Activated CD8-positive, alpha-beta memory T cell treated with anti-CD3 and anti-CD28 coated beads, Interleukin-2, amount 50 U/mL, for 1 hour (primary cell): ENCODE data around the gene EEF2K.
"Not testable (repeated sequence)": the region's sequence is repeated elsewhere in the genome, so short reads cannot be mapped to it uniquely, and the experiment has no call there.

Experiments used
- DNase-seq: peaks from one replicate; pipeline ENCODE4 v3.0.0-alpha.2; 2020; ENCODE audit errors: extremely low read depth

EEF2K gene

DNA sequence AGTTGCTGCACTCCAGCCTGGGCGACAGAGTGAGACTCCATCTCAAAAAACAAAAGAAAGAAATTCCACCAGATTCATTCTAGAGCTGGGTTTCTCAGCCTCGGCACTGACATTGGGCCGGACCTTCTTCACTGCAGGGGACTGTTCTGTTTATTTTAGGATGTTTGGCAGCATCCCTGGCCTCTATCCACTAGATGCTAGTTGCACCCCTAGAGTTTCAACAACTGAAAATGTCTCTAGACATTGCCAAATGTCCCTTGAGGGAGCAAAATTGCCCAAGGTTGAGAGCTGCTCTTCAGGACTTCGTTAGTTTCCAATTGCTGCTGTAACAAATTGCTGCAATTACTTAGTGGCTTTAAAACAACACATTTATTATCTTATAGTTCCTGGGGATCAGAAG is 7.2 kb downstream of the EEF2K start:
- no peak for DNase-seq

- no peak for DNase-seq
Observed at GRCh38 chr16:22213801-22214200, 7.7 kb downstream of the EEF2K start.

DNA sequence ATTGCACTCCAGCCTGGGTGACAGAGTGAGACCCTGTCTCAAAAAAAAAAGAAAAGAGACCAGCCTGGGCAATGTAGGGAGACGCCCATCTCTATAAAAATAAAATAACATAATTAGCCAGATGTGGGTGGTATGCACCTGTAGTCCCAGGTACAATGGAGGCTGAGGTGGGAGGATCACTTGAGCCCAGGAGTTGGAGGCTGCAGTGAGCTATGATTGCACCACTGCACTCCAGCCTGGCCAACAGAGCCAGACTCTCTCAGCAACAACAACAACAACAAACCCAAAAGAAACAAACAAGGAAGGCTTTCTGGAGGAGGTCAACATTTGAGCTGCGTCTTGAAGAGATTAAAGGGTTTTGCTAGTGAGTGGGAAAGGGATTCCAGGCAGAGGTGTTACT is 8.3 kb downstream of the EEF2K start:
- DNase-seq = no peak

DNA sequence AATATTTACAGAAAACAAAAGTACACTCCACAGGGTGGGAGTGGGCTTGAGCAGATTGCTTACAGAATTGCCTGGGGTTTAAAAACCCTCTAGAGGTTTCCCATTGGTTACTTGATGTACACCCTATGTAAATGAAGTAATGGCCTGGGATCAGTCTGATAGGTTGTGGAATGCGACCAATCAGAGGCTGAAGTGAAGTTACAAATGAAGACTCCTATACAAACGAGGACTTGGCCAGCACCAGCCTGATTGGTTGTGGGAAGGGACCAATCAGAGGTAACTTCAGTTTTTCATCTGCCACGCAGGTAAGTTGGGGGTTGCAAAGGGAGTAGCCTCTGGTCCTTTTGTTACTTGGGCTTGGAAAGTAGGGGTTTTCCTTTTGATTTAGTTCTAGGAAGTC is 8.8 kb downstream of the EEF2K start:
- DNase-seq = no peak

GRCh38 chr16:22216191-22216831 is 10.2 kb downstream of the EEF2K start:
- no peak for DNase-seq

DNA sequence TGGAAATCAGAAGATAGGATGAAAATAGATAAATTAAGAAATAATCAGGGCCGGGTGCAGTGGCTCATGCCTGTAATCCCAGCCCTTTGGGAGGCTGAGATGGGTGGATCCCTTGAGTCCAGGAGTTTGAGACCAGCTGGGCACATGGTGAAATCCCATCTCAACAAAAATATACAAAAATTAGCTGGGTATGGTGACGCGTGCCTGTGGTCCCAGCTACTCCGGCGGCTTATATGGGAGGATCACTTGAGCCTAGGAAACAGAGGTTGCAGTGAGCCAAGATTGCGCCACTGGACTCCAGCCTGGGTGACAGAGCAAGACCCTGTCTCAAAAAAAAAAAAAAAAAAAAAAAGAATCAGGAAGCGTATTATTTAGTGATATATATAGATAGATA is 10.8 kb downstream of the EEF2K start:
- not testable (repeated sequence) for DNase-seq

- no peak for DNase-seq
Observed at GRCh38 chr16:22217890-22218730, 12.0 kb downstream of the EEF2K start.

DNA sequence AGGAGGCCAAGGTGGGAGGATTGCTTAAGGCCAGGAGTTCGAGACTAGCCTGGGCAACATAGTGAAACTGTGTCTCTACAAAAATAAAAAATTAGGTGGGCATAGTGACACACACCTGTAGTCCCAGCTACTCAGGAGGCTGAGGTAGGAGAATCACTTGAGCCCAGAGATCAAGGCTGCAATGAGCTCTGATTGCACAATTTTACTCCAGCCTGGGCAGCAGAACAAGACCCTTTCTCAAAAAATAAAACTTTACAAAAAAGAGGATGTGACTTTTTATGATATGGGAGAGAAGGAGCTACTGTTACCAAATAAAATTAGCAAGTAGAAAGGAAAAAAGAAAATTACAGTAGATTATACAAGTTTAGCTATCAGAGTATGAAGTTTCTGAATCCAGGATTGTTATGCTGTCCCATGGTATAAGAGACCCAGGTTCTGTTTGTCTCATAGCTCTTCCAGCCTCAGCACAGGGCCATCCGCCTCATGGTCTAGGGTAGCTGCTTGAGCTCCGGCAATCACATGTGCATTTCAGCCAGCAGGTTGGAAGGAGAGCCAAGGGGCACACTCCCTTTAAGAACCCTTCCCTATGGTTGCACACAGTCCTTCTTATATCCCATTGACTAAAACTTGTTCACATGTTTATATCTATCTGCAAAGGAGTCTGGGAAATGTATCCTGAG is 13.5 kb downstream of the EEF2K start:
- DNase-seq = no peak

DNA sequence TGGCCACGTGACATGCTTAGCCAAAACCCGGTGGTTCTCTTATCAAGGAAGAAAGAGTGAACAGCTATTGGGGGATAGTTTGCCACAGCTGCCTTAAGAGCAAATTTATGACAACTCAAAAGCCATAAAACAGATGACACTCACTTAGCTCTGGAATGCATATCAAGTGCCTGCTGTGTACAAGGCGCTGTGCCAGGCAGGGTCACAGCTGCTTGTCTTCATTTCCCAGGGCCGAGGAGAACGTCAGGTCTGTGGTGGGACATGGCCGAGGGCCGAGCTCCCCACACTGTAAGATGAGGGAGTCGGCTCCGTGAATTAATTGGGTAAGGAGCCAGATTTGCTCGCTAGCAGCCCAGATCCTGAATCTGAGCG is 14.0 kb downstream of the EEF2K start:
- no peak for DNase-seq

DNA sequence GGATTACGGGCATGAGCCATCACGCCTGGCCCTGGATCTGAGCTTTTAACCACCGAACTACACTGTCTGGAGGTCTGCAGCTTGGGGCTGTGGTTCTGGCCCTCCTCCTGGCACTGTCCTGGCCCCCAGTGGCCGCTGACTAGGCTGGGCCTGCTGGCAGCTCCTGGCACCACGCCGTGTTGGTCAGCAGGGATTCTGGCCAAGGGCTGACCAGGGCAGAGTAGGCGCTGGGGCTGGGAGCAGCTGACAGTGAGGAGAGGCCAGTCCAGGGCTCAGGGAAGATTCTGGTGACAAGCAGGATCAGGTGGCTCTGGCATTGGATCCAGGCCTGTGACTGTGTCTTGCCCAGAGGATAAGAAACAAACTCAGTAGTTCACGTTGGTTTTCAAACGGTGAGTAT is 14.6 kb downstream of the EEF2K start:
- no peak for DNase-seq

GRCh38 chr16:22222006-22222405 is 15.9 kb downstream of the EEF2K start:
- DNase-seq = no peak

DNA sequence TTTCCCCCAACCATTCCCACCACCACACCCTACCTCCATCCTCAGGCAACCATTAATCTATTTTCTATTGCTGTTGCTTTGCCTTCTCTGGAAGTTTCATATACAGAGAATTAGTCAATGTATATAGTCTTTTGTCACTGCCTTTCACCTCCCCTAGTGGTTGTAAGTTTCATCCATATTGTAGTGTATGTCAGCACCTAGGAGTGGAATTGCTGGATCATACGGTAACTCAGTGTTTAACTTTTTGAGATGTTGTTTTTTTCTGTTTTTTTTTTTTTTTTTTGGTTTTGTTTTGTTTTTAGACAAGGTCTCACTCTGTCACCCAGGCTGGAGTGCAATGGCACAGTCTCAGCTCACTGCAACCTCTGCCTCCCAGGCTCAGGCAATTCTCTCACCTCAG is 16.9 kb downstream of the EEF2K start:
- DNase-seq = no peak

GRCh38 chr16:22225060-22225459 is 19.0 kb downstream of the EEF2K start:
- no peak for DNase-seq

DNA sequence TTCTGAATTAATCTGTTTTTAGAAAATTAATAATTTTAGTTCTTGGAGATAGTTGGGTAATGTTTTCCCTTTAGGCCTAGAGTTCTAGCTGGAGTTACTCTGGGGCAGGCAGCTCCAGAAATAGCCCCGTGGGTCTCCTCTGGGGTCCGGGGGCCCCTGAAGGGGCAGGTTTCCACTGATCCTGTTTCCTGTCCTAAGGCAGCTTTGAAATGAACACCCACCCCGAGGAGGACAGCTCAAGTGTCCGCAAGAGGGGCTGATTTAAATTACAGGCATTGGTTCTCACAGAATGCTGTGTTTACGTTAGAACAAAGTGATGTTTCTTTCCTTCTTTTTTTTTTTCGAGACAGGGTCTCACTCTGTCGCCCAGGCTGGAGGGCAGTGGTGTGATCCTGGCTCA is 23.8 kb downstream of the EEF2K start:
- DNase-seq = no peak

GRCh38 chr16:22232277-22233036 is 26.4 kb downstream of the EEF2K start:
- DNase-seq = no peak

- DNase-seq = no peak
Observed at GRCh38 chr16:22233037-22233372, 26.9 kb downstream of the EEF2K start.

DNA sequence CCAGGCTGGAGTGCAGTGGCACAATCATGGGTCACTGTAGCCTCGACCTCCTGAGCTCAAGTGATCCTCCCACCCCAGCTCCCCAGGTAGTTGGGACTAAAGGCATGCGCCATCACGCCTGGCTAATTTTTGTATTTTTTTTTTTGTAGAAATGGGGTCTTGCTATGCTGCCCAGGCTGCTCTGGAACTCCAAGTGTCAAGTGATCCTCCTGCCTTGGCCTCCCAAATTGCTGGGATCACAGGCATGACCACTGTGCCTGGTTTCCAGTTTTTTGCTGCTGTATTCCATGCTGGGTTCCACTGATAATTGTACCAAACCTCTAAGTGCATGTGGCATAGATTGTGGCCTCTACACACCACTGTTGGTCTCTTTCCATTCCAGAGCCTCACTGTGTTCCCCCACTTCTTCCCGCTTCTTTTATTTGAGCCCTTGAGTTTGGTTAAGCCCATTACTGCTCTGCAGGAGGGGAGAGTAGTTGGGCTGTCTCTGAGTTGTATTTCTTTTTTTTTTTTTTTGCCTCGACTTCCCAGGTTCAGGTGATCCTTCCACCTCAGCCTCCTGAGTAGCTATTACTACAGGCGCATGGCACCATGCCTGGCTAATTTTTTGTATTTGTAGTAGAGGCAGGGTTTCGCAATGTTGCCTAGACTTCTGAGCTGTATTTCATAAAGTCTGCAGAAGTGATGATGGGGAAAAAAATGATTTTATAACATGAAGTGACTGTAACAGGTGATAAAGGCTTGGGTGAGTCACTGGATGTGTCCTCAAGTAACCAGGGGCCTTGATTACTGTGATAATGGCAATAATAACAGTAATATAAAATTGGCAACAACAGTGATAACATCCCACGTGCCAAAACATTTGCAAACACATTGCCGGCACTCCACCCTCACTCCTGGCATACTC is 30.0 kb downstream of the EEF2K start:
- DNase-seq = no peak

DNA sequence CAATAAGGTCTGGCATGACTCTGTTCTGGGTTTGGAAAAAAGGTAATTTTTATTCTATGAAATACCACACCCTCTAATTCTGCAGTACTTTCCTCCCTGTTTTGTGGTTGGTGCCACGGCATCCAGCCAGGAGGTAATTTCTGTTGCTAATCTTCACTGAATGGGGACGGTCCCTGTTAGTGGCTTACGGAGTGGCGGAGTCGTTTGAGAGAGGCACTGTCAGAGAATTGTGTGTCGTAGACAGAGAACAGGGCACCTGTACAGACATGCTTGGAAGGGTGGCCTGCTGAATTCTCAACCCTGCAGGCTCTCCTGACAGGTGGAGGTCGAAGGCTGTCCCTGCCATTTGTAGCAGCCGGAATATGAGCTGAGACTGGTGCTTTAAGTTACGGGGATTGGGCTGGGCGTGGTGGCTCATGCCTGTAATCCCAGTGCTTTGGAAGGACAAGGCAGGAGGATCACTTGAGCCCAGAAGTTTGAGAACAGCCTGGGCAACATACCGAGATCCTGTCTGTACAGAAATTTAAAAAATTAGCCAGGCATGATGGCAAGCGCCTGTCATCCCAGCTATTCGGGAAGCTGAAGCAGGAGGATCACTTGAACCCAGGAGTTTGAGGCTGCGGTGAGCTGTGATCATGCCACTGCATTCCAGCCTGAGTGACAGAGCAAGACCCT is 33.2 kb downstream of the EEF2K start:
- no peak for DNase-seq

- no peak for DNase-seq
Observed at GRCh38 chr16:22240023-22240710, 34.1 kb downstream of the EEF2K start.

DNA sequence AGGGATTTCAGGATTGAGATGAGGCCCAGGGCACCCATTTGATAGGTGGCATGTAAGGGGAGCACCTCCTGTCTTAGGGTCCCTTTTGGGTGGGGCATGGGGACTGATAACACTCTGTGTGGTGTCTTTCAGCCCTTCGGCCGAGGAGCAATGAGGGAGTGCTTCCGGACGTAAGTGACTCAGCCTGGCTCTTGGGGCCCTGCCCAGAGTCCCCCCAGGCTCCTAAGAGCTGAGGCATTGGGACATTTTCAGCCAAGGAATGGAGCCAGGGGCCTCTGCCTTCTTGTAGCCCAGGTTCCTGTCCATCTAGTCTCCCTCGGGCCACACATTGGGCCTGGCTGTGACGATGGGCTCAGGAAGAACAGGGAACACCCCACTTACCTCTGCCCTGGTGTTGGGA is 44.4 kb downstream of the EEF2K start:
- DNase-seq = no peak
